HG02852 (cell line): ENCODE data around the gene CXCR3.
A peak's percentile ranks its signal among the peaks of the same experiment; 100 is the strongest.

Source experiments
- ATAC-seq: cut with Tn5 transposase; IDR thresholded peaks from one replicate; pipeline ENCODE4 v1.9.1; 2021; ENCODE audit warnings: mild to moderate bottlenecking, moderate library complexity; ENCODE audit not compliant: unreplicated experiment

CXCR3 gene

DNA sequence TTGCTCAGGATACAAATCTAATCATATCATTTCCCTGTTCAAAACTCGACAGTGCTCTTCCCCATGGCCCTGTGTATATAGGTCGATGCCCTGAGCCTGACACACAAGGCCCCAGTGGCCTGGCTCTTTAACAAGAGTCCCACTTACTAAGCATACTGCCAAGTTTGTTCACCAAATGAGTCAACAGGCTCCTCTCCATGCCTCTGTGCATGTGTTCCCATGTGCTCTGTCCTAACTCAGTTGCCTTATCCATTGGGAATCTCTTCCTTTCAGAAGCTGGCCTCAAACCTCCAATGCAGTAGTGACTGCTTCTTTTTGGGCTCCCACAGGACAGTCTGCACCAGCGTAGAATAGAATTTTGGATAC, 18.9 kb upstream of the CXCR3 start:
- no peak for ATAC-seq

DNA sequence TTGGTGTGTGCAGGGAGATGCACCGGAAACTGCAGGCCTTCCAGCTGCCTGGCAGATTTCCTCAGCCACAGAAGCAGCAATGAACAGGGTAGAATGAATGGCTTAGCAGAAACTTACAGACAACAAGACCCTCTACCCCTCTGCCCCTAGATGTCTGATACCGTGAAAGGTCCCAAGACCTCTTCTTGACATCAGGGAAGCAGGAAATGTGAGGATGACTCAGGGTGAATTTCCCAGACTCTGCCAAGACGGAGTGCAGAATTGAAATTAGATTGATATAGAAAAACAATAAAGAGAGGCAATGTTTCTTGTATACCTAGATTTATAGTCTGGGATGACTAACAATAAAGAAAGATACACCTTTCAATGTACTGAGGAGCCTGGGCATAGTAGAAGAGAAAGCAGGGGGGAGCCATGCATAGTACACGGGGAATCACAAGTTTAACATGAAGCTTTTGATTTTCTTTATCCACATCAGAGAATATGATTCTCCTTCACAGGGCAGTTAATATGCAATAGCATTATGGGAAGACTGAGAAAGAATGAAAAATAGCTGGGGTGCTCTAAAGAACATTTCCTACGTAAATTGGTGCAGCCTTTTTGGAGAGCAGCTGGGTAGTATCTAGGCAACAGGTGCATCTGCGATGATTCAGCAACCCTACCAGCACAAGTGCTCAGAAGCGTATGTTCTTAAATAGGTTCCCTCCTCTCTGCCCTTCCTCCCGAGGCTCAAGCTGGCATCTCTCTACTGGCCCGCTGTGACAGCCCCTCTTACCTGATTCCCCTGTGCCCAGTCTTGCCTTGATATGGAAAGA, 18.3 kb upstream of the CXCR3 start:
- ATAC-seq: no peak

GRCh38 chrX:71634366-71634765, 16.1 kb upstream of the CXCR3 start:
- no peak for ATAC-seq

DNA sequence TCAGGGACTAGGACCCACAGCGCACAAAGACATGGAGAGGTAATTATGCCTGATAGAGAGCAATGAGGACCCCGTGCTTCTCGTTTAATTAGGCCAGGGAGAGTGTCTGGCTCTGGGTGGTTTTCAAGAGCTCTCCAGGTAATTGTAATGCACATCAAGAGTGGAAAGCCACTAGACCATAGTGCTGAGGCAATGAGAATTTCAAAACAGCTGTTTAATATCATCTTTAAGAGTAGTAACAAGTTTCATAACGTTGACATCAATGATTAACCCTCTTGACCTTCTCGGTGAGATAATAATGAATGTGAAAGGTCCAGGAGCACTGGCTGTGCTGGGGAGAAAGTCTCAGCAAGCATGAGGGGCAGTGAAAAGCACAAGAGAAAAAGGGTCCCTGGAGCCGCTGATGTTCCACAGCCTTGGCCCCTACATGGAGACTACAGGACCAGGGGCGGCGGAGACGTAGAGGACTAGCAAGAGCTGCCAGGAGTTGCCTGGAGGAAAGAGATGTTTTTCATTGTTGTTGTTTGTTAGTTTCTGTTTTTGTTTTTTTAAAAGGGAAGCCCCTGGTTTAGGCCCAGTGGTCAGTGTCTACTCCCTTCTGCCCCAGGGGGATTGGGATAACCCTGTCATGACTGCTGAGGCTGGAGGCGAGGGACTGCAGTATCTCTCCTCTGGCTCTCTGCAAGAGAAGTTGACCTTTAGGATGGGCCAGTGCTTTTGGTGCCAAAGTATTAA, 14.8 kb upstream of the CXCR3 start:
- ATAC-seq: no peak

GRCh38 chrX:71629467-71629866, 11.2 kb upstream of the CXCR3 start:
- no peak for ATAC-seq

DNA sequence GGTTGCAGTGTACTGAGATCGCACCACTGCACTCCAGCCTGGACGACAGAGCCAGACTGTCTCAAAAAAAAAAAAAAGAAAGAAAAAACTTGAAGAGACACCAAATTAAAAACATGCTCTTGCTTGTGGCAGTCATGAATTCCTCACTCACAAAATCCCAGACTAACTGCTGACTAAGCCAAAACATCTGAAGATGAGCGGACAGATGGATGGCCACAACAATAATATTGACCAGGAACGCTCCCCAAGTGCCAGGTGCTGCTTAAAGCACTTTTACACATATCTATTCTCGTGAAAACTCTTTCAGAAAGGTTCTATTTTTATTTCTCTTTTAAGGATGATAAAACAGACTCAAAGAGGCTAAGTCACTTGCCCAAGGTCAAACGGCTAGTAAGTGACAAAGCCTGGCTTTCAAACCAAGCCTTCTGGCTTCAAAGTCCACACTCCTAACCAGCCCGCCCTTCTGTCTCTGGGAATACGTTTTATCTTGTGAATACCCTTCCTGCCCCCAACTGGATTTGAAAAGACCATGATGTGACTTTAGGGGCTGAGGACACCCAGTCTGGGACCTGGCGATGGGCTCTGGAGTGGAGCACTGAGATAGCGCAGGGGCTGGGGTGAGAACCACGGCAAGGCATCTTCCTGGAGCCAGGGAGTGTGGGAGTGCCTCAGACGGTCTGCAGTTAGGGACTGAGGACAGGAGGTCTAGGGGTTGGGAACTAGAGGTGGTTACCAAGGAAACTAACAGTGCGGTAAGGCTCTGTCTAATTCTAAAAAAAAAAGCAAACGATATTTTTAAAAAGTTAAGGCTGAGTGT, 9.5 kb upstream of the CXCR3 start:
- ATAC-seq: no peak

DNA sequence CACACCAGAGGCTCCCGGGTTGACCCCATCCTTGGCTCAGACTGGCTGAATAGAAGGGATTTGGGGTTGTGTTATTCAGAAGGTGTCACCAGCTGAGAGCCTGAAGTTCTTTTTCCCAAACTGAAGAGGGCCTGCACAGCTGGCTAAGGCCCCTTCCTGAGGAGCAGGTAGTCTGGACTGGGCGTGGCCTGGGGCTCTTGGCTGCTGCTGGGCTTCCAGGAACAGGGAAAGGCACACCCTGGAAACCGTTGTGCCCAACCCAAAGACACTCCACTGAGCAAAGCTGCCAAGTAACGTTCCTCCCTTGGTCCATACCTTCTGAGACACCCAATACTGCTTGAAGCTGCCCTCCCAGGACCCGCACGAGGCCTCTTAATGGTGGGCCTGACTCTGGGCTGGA, 8.3 kb upstream of the CXCR3 start:
- ATAC-seq: no peak

DNA sequence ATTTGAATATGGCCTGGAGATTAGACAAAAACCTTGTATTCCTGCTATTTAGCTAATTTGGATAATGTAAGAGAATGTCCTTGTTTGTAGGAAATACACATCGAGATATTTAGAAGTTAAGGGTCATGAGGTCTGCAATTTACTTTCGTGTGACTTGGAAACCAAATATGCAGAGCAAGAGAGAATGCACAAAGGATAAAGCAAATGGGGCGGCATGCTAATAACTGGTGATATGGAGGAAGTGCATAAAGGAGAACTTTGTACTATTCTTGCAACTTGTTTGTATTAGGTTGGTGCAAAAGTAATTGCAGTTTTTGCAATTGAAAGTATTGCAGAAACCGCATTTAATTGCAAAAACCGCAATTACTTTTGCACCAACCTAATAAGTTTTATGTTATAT, 7.2 kb upstream of the CXCR3 start:
- ATAC-seq: no peak

GRCh38 chrX:71623714-71624113, 5.4 kb upstream of the CXCR3 start:
- no peak for ATAC-seq

GRCh38 chrX:71622576-71623450, 4.5 kb upstream of the CXCR3 start:
- ATAC-seq: peak; percentile 38

- no peak for ATAC-seq
These were observed 3.8 kb upstream of the CXCR3 start for GRCh38 chrX:71622032-71622575.

- ATAC-seq: no peak
These were observed 3.3 kb upstream of the CXCR3 start for GRCh38 chrX:71621603-71622002.

DNA sequence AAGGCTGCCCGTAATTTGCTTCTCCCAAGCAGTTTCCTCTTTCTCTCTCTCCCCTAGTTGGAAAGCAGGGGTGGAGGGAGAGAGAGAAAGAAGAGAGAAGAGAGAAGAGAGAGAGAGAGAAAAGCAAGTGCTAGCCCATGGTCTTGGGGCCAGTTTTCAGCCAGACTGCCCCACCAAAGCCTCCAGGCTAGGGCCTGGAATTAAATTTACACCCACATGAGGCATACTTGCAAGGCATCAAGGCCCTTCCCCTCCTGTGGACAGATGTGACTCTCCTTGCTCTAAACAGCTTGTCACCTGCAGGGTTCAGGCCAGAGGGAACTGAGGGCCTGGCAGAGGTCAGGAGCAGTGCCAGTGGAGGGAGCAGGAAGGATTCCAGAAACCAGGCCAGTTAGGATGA, 1.7 kb upstream of the CXCR3 start:
- no peak for ATAC-seq

GRCh38 chrX:71619193-71619592, 882 bp upstream of the CXCR3 start:
- no peak for ATAC-seq

GRCh38 chrX:71618787-71619186, 476 bp upstream of the CXCR3 start:
- no peak for ATAC-seq

DNA sequence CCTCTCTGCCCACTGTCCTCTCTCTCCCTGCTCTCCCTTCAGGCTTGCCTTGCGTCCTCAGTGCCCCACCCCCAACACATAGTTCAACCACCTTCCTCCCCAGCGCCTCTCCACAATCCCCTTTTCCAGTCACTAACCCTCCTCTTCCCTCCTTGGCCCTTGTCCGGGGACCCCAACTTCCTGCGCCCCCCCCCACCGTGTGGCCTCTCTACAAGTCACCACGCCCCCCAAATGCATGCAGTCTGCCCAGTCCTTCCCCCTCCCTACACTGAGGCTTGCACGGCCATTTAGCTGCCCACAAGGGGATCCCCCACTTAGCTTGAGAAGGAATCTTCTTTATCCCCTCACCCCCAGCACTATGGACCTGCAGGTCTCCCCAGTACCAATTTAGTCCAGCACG, 569 bp downstream of the CXCR3 start:
- ATAC-seq: no peak

DNA sequence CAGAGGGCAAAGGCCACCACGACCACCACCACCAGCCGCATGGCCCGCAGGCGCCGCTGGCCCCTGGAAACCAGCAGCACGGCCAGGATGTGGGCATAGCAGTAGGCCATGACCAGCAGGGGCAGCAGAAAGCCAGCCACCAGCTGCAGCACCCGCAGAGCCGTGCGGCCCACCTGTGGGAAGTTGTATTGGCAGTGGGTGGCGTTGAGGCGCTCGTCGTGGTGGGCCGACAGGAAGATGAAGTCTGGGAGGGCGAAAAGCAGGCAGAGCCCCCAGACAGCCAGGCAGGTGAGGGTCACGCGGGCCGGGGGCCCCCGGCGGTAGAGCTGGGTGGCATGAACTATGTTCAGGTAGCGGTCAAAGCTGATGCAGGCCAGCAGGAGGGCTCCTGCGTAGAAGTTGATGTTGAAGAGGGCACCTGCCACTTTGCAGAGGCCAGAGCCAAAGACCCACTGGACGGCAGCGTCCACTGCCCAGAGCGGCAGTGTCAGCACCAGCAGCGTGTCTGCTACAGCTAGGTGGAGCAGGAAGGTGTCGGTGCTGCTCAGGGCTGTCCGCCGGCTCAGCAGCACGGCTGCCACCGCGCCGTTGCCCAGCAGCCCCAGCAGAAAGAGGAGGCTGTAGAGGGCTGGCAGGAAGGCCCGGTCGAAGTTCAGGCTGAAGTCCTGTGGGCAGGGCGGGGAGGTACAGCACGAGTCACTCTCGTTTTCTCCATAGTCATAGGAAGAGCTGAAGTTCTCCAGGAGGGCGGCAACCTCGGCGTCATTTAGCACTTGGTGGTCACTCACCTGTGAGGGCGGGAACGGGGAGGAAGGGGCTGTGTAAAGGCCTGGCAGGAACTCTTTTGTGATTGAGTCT, 1.4 kb downstream of the CXCR3 start:
- ATAC-seq: no peak

- no peak for ATAC-seq
These were observed 2.4 kb downstream of the CXCR3 start for GRCh38 chrX:71615954-71616353.

DNA sequence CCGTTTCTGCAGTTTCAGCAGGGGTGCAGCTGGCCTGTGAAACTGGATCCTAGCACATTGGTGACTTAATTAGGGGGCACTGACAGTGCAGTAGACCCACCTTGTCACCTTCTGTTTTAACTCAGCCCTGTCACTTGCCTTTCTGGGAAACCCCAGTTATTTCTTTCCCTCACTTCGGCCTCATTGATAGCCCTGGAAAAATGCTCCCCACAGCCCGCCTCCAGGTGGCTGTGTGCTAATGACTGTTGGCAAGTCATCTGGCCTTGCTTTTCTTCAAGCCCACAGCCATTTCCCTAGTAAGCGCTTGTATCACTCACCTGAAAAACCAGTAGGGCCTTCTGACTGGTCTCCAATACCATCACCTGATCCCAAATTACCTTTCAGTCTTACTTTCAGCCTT, 3.3 kb downstream of the CXCR3 start:
- no peak for ATAC-seq

DNA sequence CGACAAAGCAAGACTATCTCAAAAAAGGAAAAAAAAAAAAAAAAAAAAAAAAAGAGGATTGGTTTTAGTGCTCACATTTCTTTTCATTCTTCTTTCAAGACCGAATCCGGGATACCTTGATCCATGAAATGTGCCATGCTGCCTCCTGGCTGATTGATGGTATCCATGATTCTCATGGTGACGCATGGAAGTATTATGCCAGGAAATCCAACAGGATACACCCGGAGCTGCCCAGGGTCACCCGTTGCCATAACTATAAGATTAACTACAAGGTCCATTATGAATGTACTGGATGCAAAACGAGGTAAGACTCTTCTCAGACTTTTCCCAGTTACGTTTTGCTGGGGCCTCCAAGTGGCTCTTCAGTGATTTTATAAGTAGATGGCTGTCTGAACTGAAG, 6.1 kb downstream of the CXCR3 start:
- no peak for ATAC-seq
